ENCODE measurements around the gene CRY2. TPM values are rescaled to one million over a fixed set of nuclear protein-coding genes. Genes with fewer than 3 reads are reported as not detected.
"Not testable (repeated sequence)": the region's sequence is repeated elsewhere in the genome, so short reads cannot be mapped to it uniquely, and the experiment has no call there.

CRY2 gene
- polyA plus RNA-seq, 2 donors = 5.9 to 6.8 TPM

DNA sequence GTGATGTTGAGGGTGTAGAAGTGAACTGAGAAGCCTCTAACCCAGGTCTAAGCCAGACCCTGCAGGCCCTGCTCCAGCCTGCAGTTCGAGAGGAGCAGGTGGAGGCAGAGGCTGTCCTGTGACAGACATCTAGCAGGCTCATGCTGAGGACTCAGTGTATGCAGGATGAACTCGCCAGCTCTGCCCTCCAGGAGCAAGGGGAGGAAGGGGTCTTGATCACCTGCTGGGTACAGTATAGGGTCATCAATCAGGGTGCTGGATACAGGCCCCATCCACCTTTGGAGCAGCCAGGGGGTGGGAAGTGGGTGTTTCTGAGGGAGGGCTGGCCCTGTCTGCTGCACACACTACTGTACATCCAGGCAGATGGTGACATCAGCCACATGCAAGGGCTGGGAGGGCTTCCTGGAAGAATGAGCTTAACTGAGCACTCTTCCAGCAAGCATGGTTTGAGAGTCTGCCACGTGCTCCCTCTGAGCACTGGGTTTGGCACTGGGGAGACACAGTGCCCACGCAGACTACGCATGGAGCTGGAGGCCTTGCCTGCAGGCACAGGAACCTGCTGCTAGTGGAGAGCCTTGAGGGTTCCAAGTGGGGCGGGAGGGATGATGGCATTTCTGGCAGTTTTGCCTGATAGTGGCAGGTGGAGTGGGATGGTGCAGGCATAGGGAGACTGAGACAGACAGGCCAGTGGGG is 47.4 kb downstream of the CRY2 start:
- H3K36me3 ChIP-seq (ENCODE audit: control insufficient read depth in 2 of 2, insufficient read depth in 2 of 2, low read length in 1 of 2) = no peaks in the 10 kb centered on the region
- H3K4me1 ChIP-seq (ENCODE audit: control insufficient read depth in 2 of 2, insufficient read depth in 2 of 2, low read length in 1 of 2) = peaks cover 3 to 5% of the 10 kb centered on the region in 2 donors
- H3K4me3 ChIP-seq (ENCODE audit: low read depth in 1 of 2, low read length in 2 of 2) = no peak overlapping the region
- WGBS, 2 donors = 78 to 80% methylated on average over 6 of the region's 6 CpGs
- H3K27ac ChIP-seq (ENCODE audit: low read depth in 2 of 2, low read length in 1 of 2) = no peak overlapping the region
- no peaks in the 10 kb centered on the region for H3K27me3 ChIP-seq (ENCODE audit: control insufficient read depth in 1 of 2, insufficient read depth in 2 of 2, low read length in 2 of 2)
- H3K9me3 ChIP-seq (ENCODE audit: control insufficient read depth in 2 of 2, insufficient read depth in 1 of 2, low read depth in 1 of 2, low read length in 1 of 2) = no peaks in the 10 kb centered on the region

- Histone ChIP-seq H3K4me3 (ENCODE audit: low read depth in 1 of 2, low read length in 2 of 2) (no peak overlapping the region), H3K36me3 (ENCODE audit: control insufficient read depth in 2 of 2, insufficient read depth in 2 of 2, low read length in 1 of 2) (no peaks in the 10 kb centered on the region), H3K4me1 (ENCODE audit: control insufficient read depth in 2 of 2, insufficient read depth in 2 of 2, low read length in 1 of 2) (peaks cover 3 to 5% of the 10 kb centered on the region in 2 donors), H3K27ac (ENCODE audit: low read depth in 2 of 2, low read length in 1 of 2) (no peak overlapping the region), H3K27me3 (ENCODE audit: control insufficient read depth in 1 of 2, insufficient read depth in 2 of 2, low read length in 2 of 2) (no peaks in the 10 kb centered on the region), H3K9me3 (ENCODE audit: control insufficient read depth in 2 of 2, insufficient read depth in 1 of 2, low read depth in 1 of 2, low read length in 1 of 2) (no peaks in the 10 kb centered on the region)
- 88 to 93% methylated on average over 8 of the region's 8 CpGs for WGBS, 2 donors
Measured at GRCh38 chr11:45895553-45896259, 48.4 kb downstream of the CRY2 start.

DNA sequence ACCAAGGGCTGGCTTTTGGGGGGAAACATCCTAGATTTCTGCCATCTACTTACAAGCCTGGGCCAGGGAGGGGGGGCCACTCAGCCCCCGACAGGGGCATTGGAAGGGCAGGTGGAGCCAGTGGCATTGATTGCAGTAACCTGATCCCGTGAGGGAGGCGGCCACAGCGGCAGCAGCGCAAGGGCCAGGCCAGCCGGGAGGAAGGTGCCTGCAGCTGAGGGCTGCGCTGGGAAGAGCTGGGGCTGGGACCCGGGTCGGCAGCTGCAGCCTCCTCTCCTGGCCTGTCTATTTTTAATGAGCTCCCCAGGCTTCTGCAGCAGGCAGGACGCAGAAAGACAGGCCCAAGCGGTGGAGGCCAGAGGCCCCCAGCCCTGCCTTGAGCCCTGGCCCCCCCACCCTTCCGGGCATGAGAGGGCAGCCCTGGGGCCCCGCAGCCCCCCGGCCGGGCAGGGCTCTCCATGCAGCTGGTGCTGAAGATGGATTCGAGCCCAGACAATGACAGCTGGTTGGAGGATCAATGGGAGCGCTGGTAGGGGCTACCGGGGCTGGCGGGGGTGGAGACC is 49.2 kb downstream of the CRY2 start:
- Histone ChIP-seq H3K4me1 (ENCODE audit: control insufficient read depth in 2 of 2, insufficient read depth in 2 of 2, low read length in 1 of 2) (peaks cover 3 to 5% of the 10 kb centered on the region in 2 donors), H3K4me3 (ENCODE audit: low read depth in 1 of 2, low read length in 2 of 2) (no peak overlapping the region), H3K9me3 (ENCODE audit: control insufficient read depth in 2 of 2, insufficient read depth in 1 of 2, low read depth in 1 of 2, low read length in 1 of 2) (no peaks in the 10 kb centered on the region), H3K36me3 (ENCODE audit: control insufficient read depth in 2 of 2, insufficient read depth in 2 of 2, low read length in 1 of 2) (no peaks in the 10 kb centered on the region), H3K27ac (ENCODE audit: low read depth in 2 of 2, low read length in 1 of 2) (no peak overlapping the region), H3K27me3 (ENCODE audit: control insufficient read depth in 1 of 2, insufficient read depth in 2 of 2, low read length in 2 of 2) (no peaks in the 10 kb centered on the region)
- 24 to 29% methylated on average over 19 of the region's 19 CpGs for WGBS, 2 donors

GRCh38 chr11:45897556-45897955 is 50.3 kb downstream of the CRY2 start:
- H3K27ac ChIP-seq (ENCODE audit: low read depth in 2 of 2, low read length in 1 of 2) = no peak overlapping the region

DNA sequence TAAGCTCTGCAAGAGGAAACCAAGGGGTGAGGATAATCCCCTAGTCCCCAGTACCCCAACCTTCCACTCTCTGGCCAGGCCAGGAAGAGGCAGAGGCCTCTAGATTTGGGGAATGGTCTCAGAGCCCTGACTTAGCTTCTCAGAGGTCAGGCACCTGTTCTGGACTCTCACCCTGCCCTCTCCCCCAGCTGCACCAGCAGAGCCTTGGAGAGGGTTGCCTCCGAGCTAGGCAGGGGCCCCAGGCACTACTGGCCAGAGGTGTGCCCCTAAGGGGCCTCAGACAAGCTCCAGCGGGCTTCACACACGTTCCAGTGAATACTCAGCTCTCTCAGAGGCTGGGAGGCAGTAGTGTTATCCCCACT is 51.8 kb downstream of the CRY2 start:
- Histone ChIP-seq H3K9me3 (ENCODE audit: control insufficient read depth in 2 of 2, insufficient read depth in 1 of 2, low read depth in 1 of 2, low read length in 1 of 2) (no peaks in the 10 kb centered on the region), H3K27me3 (ENCODE audit: control insufficient read depth in 1 of 2, insufficient read depth in 2 of 2, low read length in 2 of 2) (no peaks in the 10 kb centered on the region), H3K36me3 (ENCODE audit: control insufficient read depth in 2 of 2, insufficient read depth in 2 of 2, low read length in 1 of 2) (no peaks in the 10 kb centered on the region), H3K27ac (ENCODE audit: low read depth in 2 of 2, low read length in 1 of 2) (no peak overlapping the region), H3K4me3 (ENCODE audit: low read depth in 1 of 2, low read length in 2 of 2) (no peak overlapping the region), H3K4me1 (ENCODE audit: control insufficient read depth in 2 of 2, insufficient read depth in 2 of 2, low read length in 1 of 2) (peaks cover 3 to 5% of the 10 kb centered on the region in 2 donors)
- 11 to 12% methylated on average over 3 of the region's 3 CpGs for WGBS, 2 donors

More at GRCh38 chr11:45897556-45897955, 50.3 kb downstream of the CRY2 start:
- H3K36me3 ChIP-seq (ENCODE audit: control insufficient read depth in 2 of 2, insufficient read depth in 2 of 2, low read length in 1 of 2) = no peaks in the 10 kb centered on the region
- no peaks in the 10 kb centered on the region for H3K9me3 ChIP-seq (ENCODE audit: control insufficient read depth in 2 of 2, insufficient read depth in 1 of 2, low read depth in 1 of 2, low read length in 1 of 2)
- no peaks in the 10 kb centered on the region for H3K27me3 ChIP-seq (ENCODE audit: control insufficient read depth in 1 of 2, insufficient read depth in 2 of 2, low read length in 2 of 2)
- H3K4me1 ChIP-seq (ENCODE audit: control insufficient read depth in 2 of 2, insufficient read depth in 2 of 2, low read length in 1 of 2) = peaks cover 3 to 5% of the 10 kb centered on the region in 2 donors
- no peak overlapping the region for H3K4me3 ChIP-seq (ENCODE audit: low read depth in 1 of 2, low read length in 2 of 2)
- WGBS, 2 donors = 88 to 90% methylated on average over 6 of the region's 6 CpGs

DNA sequence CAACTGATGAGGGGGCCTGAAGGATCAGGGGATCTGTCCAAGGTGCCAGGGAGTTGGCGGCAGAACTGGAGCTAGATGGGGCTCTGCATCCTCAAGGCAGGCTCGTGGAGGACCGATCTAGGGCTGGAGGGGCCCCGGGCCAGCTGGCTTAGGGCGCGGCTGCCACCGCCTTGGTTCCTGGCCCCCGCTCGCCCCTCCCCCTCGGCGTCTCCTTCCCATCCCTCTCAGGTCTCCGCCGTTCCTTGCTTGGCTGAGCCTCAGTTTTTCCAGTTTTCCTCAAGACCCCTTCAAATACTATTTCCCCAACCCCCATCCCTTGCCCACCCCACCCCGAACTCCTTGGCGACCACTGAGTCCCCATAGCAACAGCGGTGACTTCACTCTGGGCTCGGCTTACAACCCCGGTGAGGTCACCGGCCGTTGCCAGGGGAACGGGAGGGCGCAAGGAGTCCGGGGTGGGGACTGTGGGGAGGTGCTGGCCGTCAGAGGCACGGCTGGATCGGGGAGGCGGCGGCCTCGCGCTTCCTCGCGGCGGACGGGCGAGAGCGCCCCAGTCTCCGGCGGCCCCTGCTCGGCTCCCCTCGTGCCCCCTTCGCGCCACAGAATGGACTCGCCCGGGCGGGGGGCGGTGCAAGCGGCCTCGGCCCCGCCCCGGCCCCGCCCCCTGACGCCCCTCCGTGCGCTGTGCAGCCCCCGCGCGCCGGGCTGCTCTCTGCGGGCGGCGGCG is 52.3 kb downstream of the CRY2 start:
- Histone ChIP-seq H3K27ac (ENCODE audit: low read depth in 2 of 2, low read length in 1 of 2) (peak overlapping the region in 1 of 2 donors; percentile 5), H3K4me1 (ENCODE audit: control insufficient read depth in 2 of 2, insufficient read depth in 2 of 2, low read length in 1 of 2) (peaks cover 3 to 5% of the 10 kb centered on the region in 2 donors), H3K9me3 (ENCODE audit: control insufficient read depth in 2 of 2, insufficient read depth in 1 of 2, low read depth in 1 of 2, low read length in 1 of 2) (no peaks in the 10 kb centered on the region), H3K4me3 (ENCODE audit: low read depth in 1 of 2, low read length in 2 of 2) (peak overlapping the region; percentile 43 to 53), H3K36me3 (ENCODE audit: control insufficient read depth in 2 of 2, insufficient read depth in 2 of 2, low read length in 1 of 2) (no peaks in the 10 kb centered on the region), H3K27me3 (ENCODE audit: control insufficient read depth in 1 of 2, insufficient read depth in 2 of 2, low read length in 2 of 2) (no peaks in the 10 kb centered on the region)
- 1% methylated on average over 37 to 62 of the region's 62 CpGs for WGBS, 2 donors

- not testable (repeated sequence) for H3K4me1 ChIP-seq (ENCODE audit: control insufficient read depth in 2 of 2, insufficient read depth in 2 of 2, low read length in 1 of 2); H3K27me3 ChIP-seq (ENCODE audit: control insufficient read depth in 1 of 2, insufficient read depth in 2 of 2, low read length in 2 of 2); H3K36me3 ChIP-seq (ENCODE audit: control insufficient read depth in 2 of 2, insufficient read depth in 2 of 2, low read length in 1 of 2); H3K9me3 ChIP-seq (ENCODE audit: control insufficient read depth in 2 of 2, insufficient read depth in 1 of 2, low read depth in 1 of 2, low read length in 1 of 2); H3K27ac ChIP-seq (ENCODE audit: low read depth in 2 of 2, low read length in 1 of 2)
- peak overlapping the region; percentile 43 to 53 for H3K4me3 ChIP-seq (ENCODE audit: low read depth in 1 of 2, low read length in 2 of 2)
- WGBS, 2 donors = 4 to 5% methylated on average over 32 to 38 of the region's 59 CpGs
Measured at GRCh38 chr11:45900175-45900800, 53.0 kb downstream of the CRY2 start.

- Histone ChIP-seq H3K36me3 (ENCODE audit: control insufficient read depth in 2 of 2, insufficient read depth in 2 of 2, low read length in 1 of 2) (peaks cover 0 to 2% of the 10 kb centered on the region in 2 donors), H3K27me3 (ENCODE audit: control insufficient read depth in 1 of 2, insufficient read depth in 2 of 2, low read length in 2 of 2) (no peaks in the 10 kb centered on the region), H3K4me3 (ENCODE audit: low read depth in 1 of 2, low read length in 2 of 2) (peak overlapping the region in 1 of 2 donors; percentile 41), H3K27ac (ENCODE audit: low read depth in 2 of 2, low read length in 1 of 2) (no peak overlapping the region), H3K4me1 (ENCODE audit: control insufficient read depth in 2 of 2, insufficient read depth in 2 of 2, low read length in 1 of 2) (peaks cover 3 to 5% of the 10 kb centered on the region in 2 donors), H3K9me3 (ENCODE audit: control insufficient read depth in 2 of 2, insufficient read depth in 1 of 2, low read depth in 1 of 2, low read length in 1 of 2) (no peaks in the 10 kb centered on the region)
- 22 to 23% methylated on average over 8 of the region's 8 CpGs for WGBS, 2 donors
Measured at GRCh38 chr11:45900916-45901617, 53.8 kb downstream of the CRY2 start.

- Histone ChIP-seq H3K36me3 (ENCODE audit: control insufficient read depth in 2 of 2, insufficient read depth in 2 of 2, low read length in 1 of 2) (peaks cover 0 to 2% of the 10 kb centered on the region in 2 donors), H3K27ac (ENCODE audit: low read depth in 2 of 2, low read length in 1 of 2) (no peak overlapping the region), H3K4me1 (ENCODE audit: control insufficient read depth in 2 of 2, insufficient read depth in 2 of 2, low read length in 1 of 2) (peaks cover 3 to 5% of the 10 kb centered on the region in 2 donors), H3K27me3 (ENCODE audit: control insufficient read depth in 1 of 2, insufficient read depth in 2 of 2, low read length in 2 of 2) (no peaks in the 10 kb centered on the region), H3K4me3 (ENCODE audit: low read depth in 1 of 2, low read length in 2 of 2) (no peak overlapping the region), H3K9me3 (ENCODE audit: control insufficient read depth in 2 of 2, insufficient read depth in 1 of 2, low read depth in 1 of 2, low read length in 1 of 2) (no peaks in the 10 kb centered on the region)
- WGBS, 2 donors = 70 to 72% methylated on average over 6 of the region's 6 CpGs
Measured at GRCh38 chr11:45901626-45902025, 54.4 kb downstream of the CRY2 start.

All from esophagus (tissue), 2 donors.